ENCODE results near the gene ATP2B2. TPM values are rescaled to one million over a fixed set of nuclear protein-coding genes. Genes with fewer than 3 reads are reported as not detected.

Gene ATP2B2
- total RNA-seq, 2 experiments from 2014 or later: 0.06 TPM; not detected in 1

- no TSS peak for BruUV-seq (replicated peaks)
- POLR2A ChIA-PET: no interaction called here
- TF ChIP-seq CTCF (conservative IDR thresholded peaks at IDR 0.05; ENCODE audit: low read length) (no peak), EZH2phosphoT487 (IDR thresholded peaks at IDR 0.05; ENCODE audit: borderline replicate concordance, low read depth, low read length) (no peak)
- Histone ChIP-seq H3K9me3 (ENCODE audit: low read length) (no peaks in the 10 kb centered on the region), H3K79me2 (ENCODE audit: insufficient read depth, low read depth, low read length) (no peaks in the 10 kb centered on the region), H2AFZ (ENCODE audit: low read length) (no peak overlapping the region), H3K4me2 (ENCODE audit: low read length) (no peak overlapping the region), H4K20me1 (ENCODE audit: insufficient read depth, low read length) (no peaks in the 10 kb centered on the region), H3K27ac (ENCODE audit: low read depth, low read length, poor library complexity, severe bottlenecking) (no peak overlapping the region), H3K4me1 (ENCODE audit: insufficient read depth, low read length, poor library complexity, severe bottlenecking) (no peaks in the 10 kb centered on the region), H3K36me3 (ENCODE audit: insufficient read depth, low read length) (no peaks in the 10 kb centered on the region), H3K9me2 (ENCODE audit: insufficient read depth, low read length) (no peaks in the 10 kb centered on the region), H3K4me3 (ENCODE audit: low read depth, low read length, poor library complexity, severe bottlenecking) (no peak overlapping the region)
- intact Hi-C loops (cut with micrococcal nuclease; ENCODE audit: unreplicated experiment): no loop called here
- CTCF ChIA-PET (ENCODE audit: unreplicated experiment): no interaction called here
- no peak for DNase-seq (ENCODE audit: low spot score)
Measured at GRCh38 chr3:10533737-10534023, 28.3 kb upstream of the ATP2B2 start.

DNA sequence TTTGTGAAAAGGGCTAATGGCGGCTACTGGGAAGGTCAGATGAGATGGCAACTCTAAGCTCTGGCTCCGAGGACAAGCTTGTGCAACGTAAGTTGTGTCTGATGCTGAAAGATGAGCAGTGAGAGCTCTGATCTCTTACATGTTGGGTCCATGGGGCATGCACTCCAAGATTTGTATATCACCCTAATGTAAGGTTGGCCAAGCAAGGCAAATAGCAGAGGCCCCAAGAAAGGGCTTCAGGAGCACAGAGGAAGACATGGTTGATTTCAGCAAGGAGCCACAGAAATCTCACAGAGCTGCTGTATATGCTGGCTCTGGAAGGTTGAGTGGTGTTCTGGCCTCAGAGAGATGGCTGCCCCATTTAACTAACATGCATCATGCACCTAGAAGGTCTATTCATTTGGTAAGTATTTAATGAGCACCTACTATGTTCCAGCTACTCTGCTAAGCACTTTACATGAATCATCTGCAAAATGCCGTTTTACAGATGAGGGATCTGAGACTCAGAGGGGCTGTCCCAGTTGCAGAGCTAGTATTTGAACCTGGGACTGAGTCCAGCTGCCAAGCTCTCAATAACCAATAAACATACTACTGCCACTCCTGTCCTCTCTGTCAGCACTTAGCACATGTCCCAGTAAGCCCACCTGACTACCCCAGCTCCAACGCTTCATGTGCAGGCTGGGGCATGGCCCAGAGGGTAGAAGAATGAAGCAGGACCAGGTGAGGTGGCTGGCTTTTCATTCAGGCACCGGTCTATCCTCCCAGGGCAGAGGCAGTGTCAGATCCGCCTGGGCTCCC is 27.8 kb upstream of the ATP2B2 start:
- BruUV-seq (replicated peaks): no TSS peak
- ChIA-PET CTCF (ENCODE audit: unreplicated experiment) (interaction anchor here (0.5 kb wide), 1 partner anchor 1304 kb away, joined by 3 read pairs; no protein-coding TSS in a partner anchor), POLR2A (no interaction called here)
- Histone ChIP-seq H3K4me1 (ENCODE audit: insufficient read depth, low read length, poor library complexity, severe bottlenecking) (no peaks in the 10 kb centered on the region), H2AFZ (ENCODE audit: low read length) (no peak overlapping the region), H3K27ac (ENCODE audit: low read depth, low read length, poor library complexity, severe bottlenecking) (no peak overlapping the region), H3K4me3 (ENCODE audit: low read depth, low read length, poor library complexity, severe bottlenecking) (no peak overlapping the region), H3K79me2 (ENCODE audit: insufficient read depth, low read depth, low read length) (no peaks in the 10 kb centered on the region), H3K9me3 (ENCODE audit: low read length) (no peaks in the 10 kb centered on the region), H4K20me1 (ENCODE audit: insufficient read depth, low read length) (no peaks in the 10 kb centered on the region), H3K4me2 (ENCODE audit: low read length) (no peak overlapping the region), H3K36me3 (ENCODE audit: insufficient read depth, low read length) (no peaks in the 10 kb centered on the region), H3K9me2 (ENCODE audit: insufficient read depth, low read length) (no peaks in the 10 kb centered on the region)
- intact Hi-C loops (cut with micrococcal nuclease; ENCODE audit: unreplicated experiment): no loop called here
- TF ChIP-seq EZH2phosphoT487 (IDR thresholded peaks at IDR 0.05; ENCODE audit: borderline replicate concordance, low read depth, low read length): no peak
- TF ChIP-seq CTCF (conservative IDR thresholded peaks at IDR 0.05; ENCODE audit: low read length): no peak
- DNase-seq (ENCODE audit: low spot score): no peak

DNA sequence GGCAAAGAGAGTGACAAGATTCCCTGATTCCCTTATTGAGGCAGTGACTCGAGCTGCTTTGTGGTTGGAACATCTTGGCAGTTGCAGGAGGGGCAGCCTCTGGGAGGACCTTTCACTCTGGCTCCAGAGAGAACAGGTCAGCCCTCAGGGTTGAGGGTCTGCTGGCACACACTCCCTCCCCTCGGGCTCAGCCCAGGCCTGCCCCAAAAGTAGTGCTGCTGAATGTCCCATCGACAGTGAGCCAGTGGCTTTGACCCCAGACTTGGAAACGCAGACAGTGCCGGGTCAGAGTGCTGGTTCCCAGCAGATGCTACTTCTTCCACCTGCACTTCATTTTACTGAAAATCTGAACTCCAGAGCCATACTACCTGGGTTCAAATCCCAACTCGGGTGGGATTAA is 25.6 kb upstream of the ATP2B2 start:
- no peak for DNase-seq (ENCODE audit: low spot score)
- no peaks in the 10 kb centered on the region for H4K20me1 ChIP-seq (ENCODE audit: insufficient read depth, low read length)
- intact Hi-C loops (cut with micrococcal nuclease; ENCODE audit: unreplicated experiment): no loop called here
- H3K9me2 ChIP-seq (ENCODE audit: insufficient read depth, low read length): no peaks in the 10 kb centered on the region
- no peaks in the 10 kb centered on the region for H3K9me3 ChIP-seq (ENCODE audit: low read length)
- TF ChIP-seq EZH2phosphoT487 (IDR thresholded peaks at IDR 0.05; ENCODE audit: borderline replicate concordance, low read depth, low read length) (no peak), CTCF (conservative IDR thresholded peaks at IDR 0.05; ENCODE audit: low read length) (no peak)
- H3K4me2 ChIP-seq (ENCODE audit: low read length): no peak overlapping the region
- ChIA-PET CTCF (ENCODE audit: unreplicated experiment) (no interaction called here), POLR2A (no interaction called here)
- H3K4me1 ChIP-seq (ENCODE audit: insufficient read depth, low read length, poor library complexity, severe bottlenecking): no peaks in the 10 kb centered on the region
- no peak overlapping the region for H2AFZ ChIP-seq (ENCODE audit: low read length)
- no TSS peak for BruUV-seq (replicated peaks)
- H3K27ac ChIP-seq (ENCODE audit: low read depth, low read length, poor library complexity, severe bottlenecking): no peak overlapping the region
- no peak overlapping the region for H3K4me3 ChIP-seq (ENCODE audit: low read depth, low read length, poor library complexity, severe bottlenecking)
- no peaks in the 10 kb centered on the region for H3K79me2 ChIP-seq (ENCODE audit: insufficient read depth, low read depth, low read length)
- no peaks in the 10 kb centered on the region for H3K36me3 ChIP-seq (ENCODE audit: insufficient read depth, low read length)
